Activated B cell treated with CpG ODN at 0.5 μM for 24 hours (primary cell): Measurements from ENCODE around the gene ANGEL2. TPM values are rescaled to one million over a fixed set of nuclear protein-coding genes. Genes with fewer than 3 reads are reported as not detected.

Source experiments
- ATAC-seq: fragments of 200-7000 bp; cut with Tn5 transposase; one replicate; pipeline ENCODE4 v1.10.0; 2021; ENCODE audit warnings: low read depth, mild to moderate bottlenecking, moderate library complexity
- CTCF ChIA-PET: fragments of 350-600 bp; sonication (Branson Sonifier 250); formaldehyde crosslinking; loops from one replicate; lab custom pipeline; 2021; ENCODE audit warnings: antibody characterized with exemption; lab: Charles Lee
- POLR2A ChIA-PET: fragments of 350-600 bp; sonication (Branson Sonifier 250); formaldehyde crosslinking; loops from one replicate; lab custom pipeline; 2021; ENCODE audit warnings: antibody characterized with exemption; lab: Charles Lee
- DNase-seq: peaks from one replicate; pipeline ENCODE4 v3.0.0; 2022
- H3K27ac Mint-ChIP-seq: one replicate; pipeline ENCODE4 v1.8.0; 2020; ENCODE audit warnings: mixed read lengths
- H3K27me3 Mint-ChIP-seq: one replicate; pipeline ENCODE4 v1.8.0; 2021; ENCODE audit warnings: mixed read lengths
- H3K36me3 Mint-ChIP-seq: one replicate; pipeline ENCODE4 v1.8.0; 2021; ENCODE audit warnings: low read depth, mixed read lengths
- H3K4me1 Mint-ChIP-seq: one replicate; pipeline ENCODE4 v1.8.0; 2021; ENCODE audit warnings: mixed read lengths
- H3K4me3 Mint-ChIP-seq: one replicate; pipeline ENCODE4 v1.8.0; 2020; ENCODE audit warnings: mild to moderate bottlenecking, mixed read lengths
- H3K9me3 Mint-ChIP-seq: one replicate; pipeline ENCODE4 v1.8.0; 2020; ENCODE audit warnings: mixed read lengths
- CTCF ChIP-seq: fragments of 200-600 bp; IDR thresholded peaks from one replicate; pipeline ENCODE4 v1.8.0; 2022; ENCODE audit warnings: antibody characterized with exemption, mild to moderate bottlenecking
- intact Hi-C: fragments of 100-400 bp; cut with micrococcal nuclease; formaldehyde crosslinking; loops from one replicate; pipeline ENCODE4 v1.15.1; 2024
- total RNA-seq: library from RNA; stranded (reverse); gene quantifications from 2 replicates; pipeline ENCODE4 v1.2.3, GENCODE V29; 2022

ANGEL2 gene
- total RNA-seq, 1 donor from 2014 or later, result 63.3 TPM

GRCh38 chr1:212957546-212957945, 58.1 kb downstream of the ANGEL2 start:
- intact Hi-C loops, result no loop called here
- no peak for DNase-seq
- TF ChIP-seq CTCF, result no peak
- POLR2A ChIA-PET, result interaction anchor here (1.1 kb wide), 1 partner anchor 19 kb away, joined by 3 read pairs; no protein-coding TSS in a partner anchor
- Mint-ChIP-seq H3K27ac (no peak overlapping the region), H3K27me3 (peaks cover 15% of the 10 kb centered on the region), H3K36me3 (no peaks in the 10 kb centered on the region), H3K9me3 (no peaks in the 10 kb centered on the region), H3K4me1 (peaks cover 3% of the 10 kb centered on the region), H3K4me3 (no peak overlapping the region)
- CTCF ChIA-PET, result no interaction called here
- no peak for ATAC-seq

GRCh38 chr1:212955961-212956620, 59.6 kb downstream of the ANGEL2 start:
- peaks cover 23% of the 10 kb centered on the region for H3K27me3 Mint-ChIP-seq
- POLR2A ChIA-PET, result no interaction called here
- DNase-seq (no peak), ATAC-seq (no peak)
- H3K27ac Mint-ChIP-seq, result no peak overlapping the region
- intact Hi-C loops, result no loop called here
- CTCF ChIA-PET, result no interaction called here
- H3K9me3 Mint-ChIP-seq, result no peaks in the 10 kb centered on the region
- no peak overlapping the region for H3K4me3 Mint-ChIP-seq
- no peaks in the 10 kb centered on the region for H3K36me3 Mint-ChIP-seq
- peaks cover 5% of the 10 kb centered on the region for H3K4me1 Mint-ChIP-seq
- TF ChIP-seq CTCF, result no peak

GRCh38 chr1:212955098-212955497, 60.6 kb downstream of the ANGEL2 start:
- DNase-seq (no peak), ATAC-seq (no peak)
- CTCF ChIA-PET, result no interaction called here
- H3K27ac Mint-ChIP-seq, result no peak overlapping the region
- H3K4me1 Mint-ChIP-seq, result peaks cover 11% of the 10 kb centered on the region
- peaks cover 27% of the 10 kb centered on the region for H3K27me3 Mint-ChIP-seq
- POLR2A ChIA-PET, result no interaction called here
- TF ChIP-seq CTCF, result no peak
- intact Hi-C loops, result no loop called here
- no peak overlapping the region for H3K4me3 Mint-ChIP-seq
- H3K36me3 Mint-ChIP-seq, result no peaks in the 10 kb centered on the region
- no peaks in the 10 kb centered on the region for H3K9me3 Mint-ChIP-seq

GRCh38 chr1:212954514-212954913, 61.2 kb downstream of the ANGEL2 start:
- Mint-ChIP-seq H3K27ac (no peak overlapping the region), H3K27me3 (peaks cover 27% of the 10 kb centered on the region), H3K4me3 (no peak overlapping the region), H3K9me3 (no peaks in the 10 kb centered on the region), H3K4me1 (peaks cover 13% of the 10 kb centered on the region), H3K36me3 (no peaks in the 10 kb centered on the region)
- ATAC-seq, result no peak
- no peak for TF ChIP-seq CTCF
- ChIA-PET POLR2A (no interaction called here), CTCF (interaction anchor here (0.7 kb wide), 1 partner anchor 13 kb away, joined by 4 read pairs; no protein-coding TSS in a partner anchor)
- intact Hi-C loops, result loop anchor here (5.0 kb wide), 1 partner anchor 43 kb away; no protein-coding TSS in a partner anchor
- no peak for DNase-seq

- POLR2A ChIA-PET, result interaction anchor here (0.6 kb wide), 1 partner anchor 701 kb away, joined by 4 read pairs; no protein-coding TSS in a partner anchor
- Mint-ChIP-seq H3K36me3 (no peaks in the 10 kb centered on the region), H3K27me3 (peaks cover 25% of the 10 kb centered on the region)
Observed at GRCh38 chr1:212953321-212953720, 62.3 kb downstream of the ANGEL2 start.

More at GRCh38 chr1:212953321-212953720, 62.3 kb downstream of the ANGEL2 start:
- intact Hi-C loops, result loop anchor here (5.0 kb wide), 1 partner anchor 44 kb away; no protein-coding TSS in a partner anchor
- CTCF ChIA-PET, result no interaction called here
- TF ChIP-seq CTCF, result no peak
- DNase-seq (no peak), ATAC-seq (no peak)
- Mint-ChIP-seq H3K4me1 (peaks cover 13% of the 10 kb centered on the region), H3K4me3 (no peak overlapping the region), H3K27ac (no peak overlapping the region), H3K9me3 (peaks cover 2% of the 10 kb centered on the region)
